ENCODE data around the gene ZC3H7A.

DNA sequence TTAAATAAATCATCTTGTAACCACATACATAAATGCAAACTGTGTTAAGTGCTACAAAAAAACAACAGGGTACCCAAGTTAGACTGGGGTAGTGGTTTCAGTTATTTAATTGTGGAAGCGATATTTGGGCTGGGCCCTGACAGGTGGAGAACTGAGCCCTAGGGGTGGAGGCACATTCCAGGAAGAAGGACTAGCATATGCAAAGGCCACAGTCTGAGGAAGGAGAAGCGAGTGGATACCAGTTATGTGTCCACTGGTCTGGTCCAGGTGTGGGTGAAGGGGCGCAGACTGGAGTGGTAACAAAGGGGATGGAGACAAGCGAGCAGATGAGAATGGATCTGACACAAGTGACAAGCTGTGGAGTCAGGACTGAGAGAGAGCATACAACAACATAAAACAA lies 77.3 kb downstream of the ZC3H7A start:
- TF ChIP-seq CTCF (IDR thresholded peaks at IDR 0.05 in 2 of 3, conservative IDR thresholded peaks at IDR 0.05 in 1 of 3; ENCODE audit: control insufficient read depth in 2 of 3, extremely low read depth in 1 of 3, insufficient read depth in 1 of 3, low read depth in 3 of 3, low read length in 3 of 3) (no peak), NFIC (IDR thresholded peaks at IDR 0.05; ENCODE audit: low read depth, low read length) (no peak), TCF7 (IDR thresholded peaks at IDR 0.05; ENCODE audit: borderline replicate concordance) (no peak), TAF1 (IDR thresholded peaks at IDR 0.05; ENCODE audit: borderline replicate concordance, low read depth, low read length) (no peak), CREB1 (IDR thresholded peaks at IDR 0.05; ENCODE audit: low read depth) (no peak), FOXK2 (IDR thresholded peaks at IDR 0.05) (no peak), MAX (IDR thresholded peaks at IDR 0.05; ENCODE audit: low read depth, low read length) (no peak), POLR2A (IDR thresholded peaks at IDR 0.05; ENCODE audit: low read depth, low read length) (no peak), POLR2AphosphoS5 (IDR thresholded peaks at IDR 0.05; ENCODE audit: low read length) (no peak), E2F8 (IDR thresholded peaks at IDR 0.05; ENCODE audit: low read depth, partially characterized antibody) (no peak)
- TF ChIP-seq, protein P1, sequence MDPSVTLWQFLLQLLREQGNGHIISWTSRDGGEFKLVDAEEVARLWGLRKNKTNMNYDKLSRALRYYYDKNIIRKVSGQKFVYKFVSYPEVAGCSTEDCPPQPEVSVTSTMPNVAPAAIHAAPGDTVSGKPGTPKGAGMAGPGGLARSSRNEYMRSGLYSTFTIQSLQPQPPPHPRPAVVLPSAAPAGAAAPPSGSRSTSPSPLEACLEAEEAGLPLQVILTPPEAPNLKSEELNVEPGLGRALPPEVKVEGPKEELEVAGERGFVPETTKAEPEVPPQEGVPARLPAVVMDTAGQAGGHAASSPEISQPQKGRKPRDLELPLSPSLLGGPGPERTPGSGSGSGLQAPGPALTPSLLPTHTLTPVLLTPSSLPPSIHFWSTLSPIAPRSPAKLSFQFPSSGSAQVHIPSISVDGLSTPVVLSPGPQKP (IDR thresholded peaks at IDR 0.05; ENCODE audit: low read depth, low read length) = no peak
- TF ChIP-seq, protein P2, sequence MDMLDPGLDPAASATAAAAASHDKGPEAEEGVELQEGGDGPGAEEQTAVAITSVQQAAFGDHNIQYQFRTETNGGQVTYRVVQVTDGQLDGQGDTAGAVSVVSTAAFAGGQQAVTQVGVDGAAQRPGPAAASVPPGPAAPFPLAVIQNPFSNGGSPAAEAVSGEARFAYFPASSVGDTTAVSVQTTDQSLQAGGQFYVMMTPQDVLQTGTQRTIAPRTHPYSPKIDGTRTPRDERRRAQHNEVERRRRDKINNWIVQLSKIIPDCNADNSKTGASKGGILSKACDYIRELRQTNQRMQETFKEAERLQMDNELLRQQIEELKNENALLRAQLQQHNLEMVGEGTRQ (IDR thresholded peaks at IDR 0.05; ENCODE audit: borderline replicate concordance, low read depth, low read length) = no peak
- TF ChIP-seq, protein P3, sequence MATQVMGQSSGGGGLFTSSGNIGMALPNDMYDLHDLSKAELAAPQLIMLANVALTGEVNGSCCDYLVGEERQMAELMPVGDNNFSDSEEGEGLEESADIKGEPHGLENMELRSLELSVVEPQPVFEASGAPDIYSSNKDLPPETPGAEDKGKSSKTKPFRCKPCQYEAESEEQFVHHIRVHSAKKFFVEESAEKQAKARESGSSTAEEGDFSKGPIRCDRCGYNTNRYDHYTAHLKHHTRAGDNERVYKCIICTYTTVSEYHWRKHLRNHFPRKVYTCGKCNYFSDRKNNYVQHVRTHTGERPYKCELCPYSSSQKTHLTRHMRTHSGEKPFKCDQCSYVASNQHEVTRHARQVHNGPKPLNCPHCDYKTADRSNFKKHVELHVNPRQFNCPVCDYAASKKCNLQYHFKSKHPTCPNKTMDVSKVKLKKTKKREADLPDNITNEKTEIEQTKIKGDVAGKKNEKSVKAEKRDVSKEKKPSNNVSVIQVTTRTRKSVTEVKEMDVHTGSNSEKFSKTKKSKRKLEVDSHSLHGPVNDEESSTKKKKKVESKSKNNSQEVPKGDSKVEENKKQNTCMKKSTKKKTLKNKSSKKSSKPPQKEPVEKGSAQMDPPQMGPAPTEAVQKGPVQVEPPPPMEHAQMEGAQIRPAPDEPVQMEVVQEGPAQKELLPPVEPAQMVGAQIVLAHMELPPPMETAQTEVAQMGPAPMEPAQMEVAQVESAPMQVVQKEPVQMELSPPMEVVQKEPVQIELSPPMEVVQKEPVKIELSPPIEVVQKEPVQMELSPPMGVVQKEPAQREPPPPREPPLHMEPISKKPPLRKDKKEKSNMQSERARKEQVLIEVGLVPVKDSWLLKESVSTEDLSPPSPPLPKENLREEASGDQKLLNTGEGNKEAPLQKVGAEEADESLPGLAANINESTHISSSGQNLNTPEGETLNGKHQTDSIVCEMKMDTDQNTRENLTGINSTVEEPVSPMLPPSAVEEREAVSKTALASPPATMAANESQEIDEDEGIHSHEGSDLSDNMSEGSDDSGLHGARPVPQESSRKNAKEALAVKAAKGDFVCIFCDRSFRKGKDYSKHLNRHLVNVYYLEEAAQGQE (IDR thresholded peaks at IDR 0.05; ENCODE audit: low read depth, low read length) = no peak
